ENCODE results near the gene FSD2. TPM values are rescaled to one million over a fixed set of nuclear protein-coding genes. Genes with fewer than 3 reads are reported as not detected.
A peak's percentile ranks its signal among the peaks of the same experiment; 100 is the strongest.

Gene FSD2
- total and polyA plus RNA-seq, 9 of the 15 experiments (the other 6 are each of a cell fraction or from before 2014, with no cell fraction given): 0.01 to 0.06 TPM; not detected in 7

DNA sequence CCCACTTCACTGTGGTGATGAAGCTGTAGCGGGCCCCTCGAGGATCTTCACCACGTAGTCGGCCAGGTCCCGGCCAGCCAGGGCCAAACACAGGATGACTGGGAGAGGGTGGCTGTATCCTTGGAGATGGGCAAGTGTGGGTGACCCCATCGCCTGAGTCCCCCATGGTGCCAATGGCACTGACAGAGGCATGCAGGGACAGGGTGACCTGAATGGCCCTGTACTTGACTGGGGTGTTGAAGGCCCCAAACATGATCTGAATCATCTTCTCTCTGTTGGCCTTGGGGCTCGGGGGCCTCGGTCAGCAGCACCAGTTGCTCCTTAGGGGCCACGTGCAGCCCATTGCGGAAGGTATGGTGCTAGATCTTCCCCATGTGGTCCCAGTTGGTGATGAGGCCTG is 79.1 kb downstream of the FSD2 start:
- Histone ChIP-seq H3K9me1 (ENCODE audit: control insufficient read depth, insufficient read depth, low read length) (no peaks in the 10 kb centered on the region), H4K20me1 (replicated peaks; ENCODE audit: control insufficient read depth, insufficient read depth, low read length) (no peaks in the 10 kb centered on the region), H3K27ac (ENCODE audit: extremely low read depth, low read depth, low read length) (no peak overlapping the region), H3K4me1 (replicated peaks in 1 of 2; ENCODE audit: control insufficient read depth in 2 of 2, insufficient read depth in 2 of 2, low read length in 2 of 2) (no peaks in the 10 kb centered on the region; a peak in 1 of 5 replicates), H3K4me3 (no peak overlapping the region), H3K79me2 (ENCODE audit: control insufficient read depth, insufficient read depth, low read length) (no peaks in the 10 kb centered on the region), H3K36me3 (ENCODE audit: control insufficient read depth, insufficient read depth, low read length) (no peaks in the 10 kb centered on the region), H3K9ac (ENCODE audit: insufficient read depth in 1 of 2, low read depth in 2 of 2, low read length in 2 of 2) (peak overlapping the region in 1 of 2 experiments; percentile 6; a peak in 1 of 4 replicates), H3K9me3 (replicated peaks; ENCODE audit: control insufficient read depth, insufficient read depth, low read depth, low read length) (no peaks in the 10 kb centered on the region), H3K4me2 (ENCODE audit: insufficient read depth, low read length) (no peak overlapping the region), H2AFZ (ENCODE audit: low read depth, low read length) (no peak overlapping the region), H3K27me3 (ENCODE audit: control insufficient read depth in 2 of 2, insufficient read depth in 2 of 2, low read length in 2 of 2) (peaks cover 3 to 10% of the 10 kb centered on the region in 2 experiments; a peak in 2 of 5 replicates)
- intact Hi-C loops (cut with micrococcal nuclease): no loop called here
- TF ChIP-seq, protein P1, sequence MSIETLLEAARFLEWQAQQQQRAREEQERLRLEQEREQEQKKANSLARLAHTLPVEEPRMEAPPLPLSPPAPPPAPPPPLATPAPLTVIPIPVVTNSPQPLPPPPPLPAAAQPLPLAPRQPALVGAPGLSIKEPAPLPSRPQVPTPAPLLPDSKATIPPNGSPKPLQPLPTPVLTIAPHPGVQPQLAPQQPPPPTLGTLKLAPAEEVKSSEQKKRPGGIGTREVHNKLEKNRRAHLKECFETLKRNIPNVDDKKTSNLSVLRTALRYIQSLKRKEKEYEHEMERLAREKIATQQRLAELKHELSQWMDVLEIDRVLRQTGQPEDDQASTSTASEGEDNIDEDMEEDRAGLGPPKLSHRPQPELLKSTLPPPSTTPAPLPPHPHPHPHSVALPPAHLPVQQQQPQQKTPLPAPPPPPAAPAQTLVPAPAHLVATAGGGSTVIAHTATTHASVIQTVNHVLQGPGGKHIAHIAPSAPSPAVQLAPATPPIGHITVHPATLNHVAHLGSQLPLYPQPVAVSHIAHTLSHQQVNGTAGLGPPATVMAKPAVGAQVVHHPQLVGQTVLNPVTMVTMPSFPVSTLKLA (conservative IDR thresholded peaks at IDR 0.05): no peak
- TF ChIP-seq FOXA3 (CRISPR knock-in tag; conservative IDR thresholded peaks at IDR 0.05 in 1 of 2, IDR thresholded peaks at IDR 0.05 in 1 of 2) (no peak), SRSF1 (IDR thresholded peaks at IDR 0.05; ENCODE audit: low read depth, low read length) (no peak), ZNF143 (CRISPR knock-in tag; IDR thresholded peaks at IDR 0.05) (no peak)
- no peak for FAIRE-seq
- 49% methylated on average over 10 of the region's 10 CpGs for WGBS (ENCODE audit: insufficient coverage, low coverage, missing lambda C conversion rate)
- no peak for DNase-seq (ENCODE audit: extremely low read depth in 1 of 4, low spot score in 3 of 4)
- in situ Hi-C loops (cut with MboI): no loop called here
- POLR2A ChIA-PET: no interaction called here
- CTCF ChIA-PET (ENCODE audit: low intra/inter-chr PET ratio): no interaction called here
- no TSS peak for BruUV-seq (replicated peaks)
- no peak for ATAC-seq
